ENCODE results near the gene C15orf61.

DNA sequence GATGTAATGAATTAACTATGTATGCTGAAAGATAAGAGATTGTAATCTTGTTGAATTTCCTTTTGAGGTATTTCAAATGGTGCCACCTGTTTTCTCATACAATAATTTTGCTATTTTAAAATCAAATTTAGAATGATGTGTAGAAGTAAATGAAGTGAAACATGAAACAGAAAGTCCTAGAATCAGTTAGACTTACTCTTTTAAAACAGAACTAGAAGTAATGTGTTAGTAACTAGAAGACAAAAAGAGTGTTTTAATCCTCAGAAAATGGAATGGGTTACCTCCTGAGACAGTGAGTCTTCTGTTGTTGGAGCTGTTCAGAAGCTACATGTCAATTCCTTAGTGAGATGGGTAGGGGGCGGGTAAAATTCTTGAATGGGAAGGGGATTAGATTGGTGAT lies 13.4 kb downstream of the C15orf61 start:
- TF ChIP-seq, protein P1, sequence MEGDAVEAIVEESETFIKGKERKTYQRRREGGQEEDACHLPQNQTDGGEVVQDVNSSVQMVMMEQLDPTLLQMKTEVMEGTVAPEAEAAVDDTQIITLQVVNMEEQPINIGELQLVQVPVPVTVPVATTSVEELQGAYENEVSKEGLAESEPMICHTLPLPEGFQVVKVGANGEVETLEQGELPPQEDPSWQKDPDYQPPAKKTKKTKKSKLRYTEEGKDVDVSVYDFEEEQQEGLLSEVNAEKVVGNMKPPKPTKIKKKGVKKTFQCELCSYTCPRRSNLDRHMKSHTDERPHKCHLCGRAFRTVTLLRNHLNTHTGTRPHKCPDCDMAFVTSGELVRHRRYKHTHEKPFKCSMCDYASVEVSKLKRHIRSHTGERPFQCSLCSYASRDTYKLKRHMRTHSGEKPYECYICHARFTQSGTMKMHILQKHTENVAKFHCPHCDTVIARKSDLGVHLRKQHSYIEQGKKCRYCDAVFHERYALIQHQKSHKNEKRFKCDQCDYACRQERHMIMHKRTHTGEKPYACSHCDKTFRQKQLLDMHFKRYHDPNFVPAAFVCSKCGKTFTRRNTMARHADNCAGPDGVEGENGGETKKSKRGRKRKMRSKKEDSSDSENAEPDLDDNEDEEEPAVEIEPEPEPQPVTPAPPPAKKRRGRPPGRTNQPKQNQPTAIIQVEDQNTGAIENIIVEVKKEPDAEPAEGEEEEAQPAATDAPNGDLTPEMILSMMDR (IDR thresholded peaks at IDR 0.05; ENCODE audit: low read length): no peak
- TF ChIP-seq EZH2 (optimal IDR thresholded peaks at IDR 0.05; ENCODE audit: low read depth, low read length) (no peak), EZH2phosphoT487 (IDR thresholded peaks at IDR 0.05; ENCODE audit: low read length) (no peak)
